Panc1 (cell line): Measurements from ENCODE around the gene ABT1. TPM values are rescaled to one million over a fixed set of nuclear protein-coding genes. Genes with fewer than 3 reads are reported as not detected.

Experiments used
- ATAC-seq: fragments of 200-7000 bp; cut with Tn5 transposase; 2 replicates; pipeline ENCODE4 v1.9.1; 2020; ENCODE audit warnings: mild to moderate bottlenecking, moderate library complexity
- BruUV-seq: library from RNA; stranded (reverse); fragments of 400-500 nt; replicated peaks from 2 replicates; lab custom pipeline; 2021; lab: Mats Ljungman, UMichigan
- CTCF ChIA-PET: fragments of 300-600 bp; sonication (Branson Sonifier 250); formaldehyde crosslinking; loops from one replicate; lab custom pipeline; 2022; ENCODE audit warnings: antibody characterized with exemption; lab: Charles Lee
- POLR2A ChIA-PET: fragments of 300-600 bp; sonication (Branson Sonifier 250); formaldehyde crosslinking; loops from one replicate; lab custom pipeline; 2022; ENCODE audit warnings: antibody characterized with exemption; lab: Charles Lee
- DNase-seq: peaks from one replicate; pipeline ENCODE4 v3.0.0-alpha.2; 2010; ENCODE audit warnings: low read depth, low spot score
- H3K27ac ChIP-seq: 2 replicates; pipeline ENCODE4 v1.5.1; 2011; ENCODE audit warnings: mild to moderate bottlenecking, low read length, inconsistent platforms
- H3K27me3 ChIP-seq: fragments of 200-500 bp; sonication (Bioruptor generic); 2 replicates; pipeline ENCODE4 v1.6.0; 2014; ENCODE audit warnings: low read length, inconsistent platforms; ENCODE audit not compliant: control insufficient read depth, insufficient read depth
- H3K36me3 ChIP-seq: fragments of 200-500 bp; sonication (Bioruptor generic); 2 replicates; pipeline ENCODE4 v1.5.1; 2014; ENCODE audit warnings: inconsistent platforms, mild to moderate bottlenecking, low read length, moderate library complexity; ENCODE audit not compliant: control insufficient read depth, insufficient read depth
- H3K4me1 ChIP-seq: 2 replicates; pipeline ENCODE4 v1.5.1; 2011; ENCODE audit warnings: inconsistent platforms, mild to moderate bottlenecking, low read length, moderate library complexity; ENCODE audit not compliant: control insufficient read depth, insufficient read depth
- H3K4me3 ChIP-seq, 2 experiments: 2 replicates each; pipeline ENCODE4 v1.5.1; 2011 to 2012; ENCODE audit warnings: low read depth in 2 of 2, low read length in 2 of 2, mild to moderate bottlenecking in 2 of 2, inconsistent platforms in 1 of 2, moderate library complexity in 1 of 2
- H3K9me3 ChIP-seq: fragments of 200-500 bp; sonication (Bioruptor generic); 2 replicates; pipeline ENCODE4 v1.5.1; 2014; ENCODE audit warnings: low read depth, mild to moderate bottlenecking, inconsistent platforms, low read length, moderate library complexity; ENCODE audit not compliant: control insufficient read depth, insufficient read depth
- CTCF ChIP-seq: fragments of 450-650 bp; IDR thresholded peaks from 2 replicates; pipeline ENCODE4 v1.5.1; 2017; ENCODE audit warnings: mild to moderate bottlenecking
- POLR2AphosphoS5 ChIP-seq: IDR thresholded peaks from 2 replicates; pipeline ENCODE4 v1.6.1; 2012; ENCODE audit warnings: mild to moderate bottlenecking, low read depth, low read length, moderate library complexity
- SIN3A ChIP-seq: IDR thresholded peaks from 2 replicates; pipeline ENCODE4 v1.6.1; 2012; ENCODE audit warnings: low read depth, mild to moderate bottlenecking, low read length, moderate library complexity, borderline replicate concordance; ENCODE audit not compliant: insufficient read depth
- TCF7L2 ChIP-seq: IDR thresholded peaks from 2 replicates; pipeline ENCODE4 v1.6.1; 2011; ENCODE audit warnings: mild to moderate bottlenecking, low read depth, low read length, inconsistent platforms
- in situ Hi-C: cut with HindIII; loops from 2 replicates; pipeline ENCODE4 v1.10.0; 2016; ENCODE audit warnings: low sequenced_read_pairs, low pct_unique_long_range_greater_than_20kb
- intact Hi-C: fragments of 100-400 bp; cut with micrococcal nuclease; formaldehyde crosslinking; loops from one replicate; pipeline ENCODE4 v1.10.0; 2022; ENCODE audit not compliant: unreplicated experiment
- total RNA-seq: library from RNA; stranded (reverse); gene quantifications from one replicate; pipeline ENCODE4 v1.2.1, GENCODE V29; 2021; ENCODE audit not compliant: unreplicated experiment
- TF ChIP-seq, protein P1 (sequence below), 2 experiments: IDR thresholded peaks; 2 replicates each; pipeline ENCODE4 v1.6.1; 2011 to 2012; ENCODE audit warnings: low read depth in 2 of 2, control low read depth in 1 of 2, low read length in 1 of 2, mild to moderate bottlenecking in 1 of 2, moderate library complexity in 1 of 2; ENCODE audit not compliant: insufficient read depth in 1 of 2

Gene ABT1
- total RNA-seq, 1 experiment from 2014 or later: 18.0 TPM

- H3K27me3 ChIP-seq: no peaks in the 10 kb centered on the region
- DNase-seq (no peak), ATAC-seq (no peak)
- TF ChIP-seq, protein P1, sequence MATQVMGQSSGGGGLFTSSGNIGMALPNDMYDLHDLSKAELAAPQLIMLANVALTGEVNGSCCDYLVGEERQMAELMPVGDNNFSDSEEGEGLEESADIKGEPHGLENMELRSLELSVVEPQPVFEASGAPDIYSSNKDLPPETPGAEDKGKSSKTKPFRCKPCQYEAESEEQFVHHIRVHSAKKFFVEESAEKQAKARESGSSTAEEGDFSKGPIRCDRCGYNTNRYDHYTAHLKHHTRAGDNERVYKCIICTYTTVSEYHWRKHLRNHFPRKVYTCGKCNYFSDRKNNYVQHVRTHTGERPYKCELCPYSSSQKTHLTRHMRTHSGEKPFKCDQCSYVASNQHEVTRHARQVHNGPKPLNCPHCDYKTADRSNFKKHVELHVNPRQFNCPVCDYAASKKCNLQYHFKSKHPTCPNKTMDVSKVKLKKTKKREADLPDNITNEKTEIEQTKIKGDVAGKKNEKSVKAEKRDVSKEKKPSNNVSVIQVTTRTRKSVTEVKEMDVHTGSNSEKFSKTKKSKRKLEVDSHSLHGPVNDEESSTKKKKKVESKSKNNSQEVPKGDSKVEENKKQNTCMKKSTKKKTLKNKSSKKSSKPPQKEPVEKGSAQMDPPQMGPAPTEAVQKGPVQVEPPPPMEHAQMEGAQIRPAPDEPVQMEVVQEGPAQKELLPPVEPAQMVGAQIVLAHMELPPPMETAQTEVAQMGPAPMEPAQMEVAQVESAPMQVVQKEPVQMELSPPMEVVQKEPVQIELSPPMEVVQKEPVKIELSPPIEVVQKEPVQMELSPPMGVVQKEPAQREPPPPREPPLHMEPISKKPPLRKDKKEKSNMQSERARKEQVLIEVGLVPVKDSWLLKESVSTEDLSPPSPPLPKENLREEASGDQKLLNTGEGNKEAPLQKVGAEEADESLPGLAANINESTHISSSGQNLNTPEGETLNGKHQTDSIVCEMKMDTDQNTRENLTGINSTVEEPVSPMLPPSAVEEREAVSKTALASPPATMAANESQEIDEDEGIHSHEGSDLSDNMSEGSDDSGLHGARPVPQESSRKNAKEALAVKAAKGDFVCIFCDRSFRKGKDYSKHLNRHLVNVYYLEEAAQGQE (IDR thresholded peaks at IDR 0.05; ENCODE audit: insufficient read depth in 1 of 2, low read depth in 2 of 2, low read length in 1 of 2): no peak
- ChIA-PET CTCF (no interaction called here), POLR2A (no interaction called here)
- no peak overlapping the region for H3K4me3 ChIP-seq
- intact Hi-C loops: no loop called here
- H3K9me3 ChIP-seq: no peaks in the 10 kb centered on the region
- in situ Hi-C loops: no loop called here
- peaks cover 6% of the 10 kb centered on the region; the same call in 1 of the 2 replicates for H3K36me3 ChIP-seq
- peaks cover 3% of the 10 kb centered on the region; the same call in 1 of the 2 replicates for H3K4me1 ChIP-seq
- H3K27ac ChIP-seq: no peak overlapping the region
- no TSS peak for BruUV-seq
These were observed 2.8 kb downstream of the ABT1 start for GRCh38 chr6:26599591-26599990.

DNA sequence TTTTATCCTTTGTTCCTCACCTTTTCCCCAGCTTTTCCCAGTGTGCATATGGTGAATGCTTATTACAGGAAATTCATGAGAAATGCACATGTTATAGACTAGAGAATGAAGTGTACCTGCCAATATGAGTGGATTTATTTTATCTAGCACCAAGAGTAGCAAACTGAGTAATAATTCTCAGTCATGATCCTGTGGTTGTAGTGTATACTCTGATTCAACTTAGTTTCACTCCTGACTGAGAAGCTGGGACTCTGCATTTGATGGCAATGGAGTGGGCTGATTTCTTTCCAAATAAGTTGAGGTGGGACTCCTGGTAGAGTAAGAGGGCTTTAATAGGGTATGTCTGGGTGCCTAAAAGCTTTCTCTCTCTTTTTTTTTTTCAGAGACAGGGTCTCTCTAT lies 4.0 kb downstream of the ABT1 start:
- no peak overlapping the region for H3K27ac ChIP-seq
- H3K27me3 ChIP-seq: no peaks in the 10 kb centered on the region
- H3K9me3 ChIP-seq: no peaks in the 10 kb centered on the region
- H3K36me3 ChIP-seq: peaks cover 6% of the 10 kb centered on the region; the same call in 1 of the 2 replicates
- H3K4me3 ChIP-seq: no peak overlapping the region
- in situ Hi-C loops: no loop called here
- no peak for DNase-seq
- ATAC-seq: no peak
- no TSS peak for BruUV-seq
- TF ChIP-seq POLR2AphosphoS5: no peak
- no peaks in the 10 kb centered on the region for H3K4me1 ChIP-seq
- intact Hi-C loops: no loop called here
- ChIA-PET POLR2A (interaction anchor here (0.5 kb wide), 1 partner anchor 534 kb away, joined by 3 read pairs; no protein-coding TSS in a partner anchor), CTCF (no interaction called here)

DNA sequence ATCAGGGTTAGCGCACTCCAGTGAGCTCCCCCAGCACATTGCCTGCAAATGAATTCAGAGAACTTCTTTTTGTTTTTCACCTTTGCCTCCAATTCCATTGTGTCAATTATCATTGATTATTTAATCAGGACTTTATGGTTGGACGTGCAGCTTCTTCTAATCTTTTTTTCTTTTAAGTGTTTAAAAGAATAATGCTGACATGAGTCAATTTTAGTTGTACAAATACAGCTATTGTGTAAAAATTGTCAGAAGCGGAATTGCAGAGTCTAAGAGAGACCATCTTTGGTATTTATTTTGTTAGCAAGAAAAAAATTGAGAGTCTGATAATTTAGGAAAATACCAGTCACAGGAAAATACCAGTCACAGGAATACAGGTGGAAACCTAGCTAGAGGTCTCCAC lies 5.5 kb downstream of the ABT1 start:
- no peak for ATAC-seq
- Histone ChIP-seq H3K9me3 (no peaks in the 10 kb centered on the region), H3K27me3 (no peaks in the 10 kb centered on the region), H3K36me3 (peaks cover 3% of the 10 kb centered on the region; the same call in 1 of the 2 replicates), H3K4me3 (no peak overlapping the region), H3K4me1 (no peaks in the 10 kb centered on the region), H3K27ac (no peak overlapping the region)
- intact Hi-C loops: no loop called here
- TF ChIP-seq SIN3A (no peak), POLR2AphosphoS5 (no peak), TCF7L2 (no peak), CTCF (no peak)
- TF ChIP-seq, protein P1 (IDR thresholded peaks at IDR 0.05; ENCODE audit: insufficient read depth in 1 of 2, low read depth in 2 of 2, low read length in 1 of 2): no peak
- CTCF ChIA-PET: no interaction called here
- POLR2A ChIA-PET: no interaction called here
- in situ Hi-C loops: no loop called here
- no TSS peak for BruUV-seq
- no peak for DNase-seq
